AG10803 (cell line): ENCODE measurements around the gene FSHB.

Experiments used
- DNase-seq: peaks from one replicate; pipeline ENCODE4 v3.0.0; 2010; ENCODE audit warnings: low read depth
- H3K4me3 ChIP-seq: 2 replicates; pipeline ENCODE4 v1.5.1; 2011; ENCODE audit warnings: mild to moderate bottlenecking, low read length, control low read depth
- TF ChIP-seq, protein P1 (sequence below): conservative IDR thresholded peaks from 2 replicates; pipeline ENCODE4 v1.5.1; 2011; ENCODE audit warnings: mild to moderate bottlenecking, low read length, control low read depth, inconsistent platforms

Gene FSHB

DNA sequence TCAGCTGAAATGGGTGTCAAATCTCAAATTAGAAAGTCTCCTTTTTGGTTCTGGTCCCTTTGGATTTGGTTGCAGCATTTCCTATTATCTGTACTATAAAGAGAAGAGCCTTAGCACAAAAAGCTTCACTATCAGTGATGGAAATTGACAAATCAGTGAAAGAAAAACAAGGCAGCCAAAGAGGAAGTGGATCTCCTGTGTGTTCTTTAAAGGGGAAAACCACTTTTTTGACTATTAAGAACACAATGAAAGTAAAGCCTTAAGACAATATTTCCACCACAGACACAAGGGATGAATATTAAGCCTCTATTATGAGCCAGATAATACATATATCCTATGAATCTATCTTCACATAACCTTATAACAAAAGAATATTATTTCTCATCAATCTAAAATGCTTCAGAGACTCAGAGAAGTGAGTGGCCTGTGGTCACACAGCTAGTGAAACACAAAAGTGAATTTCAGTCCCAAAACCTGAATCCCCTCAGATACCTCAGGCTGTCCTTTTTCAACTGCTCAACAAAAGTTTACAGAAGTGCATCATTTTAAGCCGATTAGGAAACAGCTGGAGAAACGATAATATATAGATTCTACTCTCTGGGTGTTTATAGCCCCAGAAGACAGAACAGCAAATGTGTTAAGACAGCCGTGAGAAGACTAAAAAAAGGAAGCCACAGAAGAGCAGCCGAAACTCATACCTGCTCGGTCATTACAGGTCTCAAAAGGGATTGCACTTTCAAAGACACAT is 24.4 kb upstream of the FSHB start:
- H3K4me3 ChIP-seq: no peak overlapping the region
- no peak for DNase-seq

DNA sequence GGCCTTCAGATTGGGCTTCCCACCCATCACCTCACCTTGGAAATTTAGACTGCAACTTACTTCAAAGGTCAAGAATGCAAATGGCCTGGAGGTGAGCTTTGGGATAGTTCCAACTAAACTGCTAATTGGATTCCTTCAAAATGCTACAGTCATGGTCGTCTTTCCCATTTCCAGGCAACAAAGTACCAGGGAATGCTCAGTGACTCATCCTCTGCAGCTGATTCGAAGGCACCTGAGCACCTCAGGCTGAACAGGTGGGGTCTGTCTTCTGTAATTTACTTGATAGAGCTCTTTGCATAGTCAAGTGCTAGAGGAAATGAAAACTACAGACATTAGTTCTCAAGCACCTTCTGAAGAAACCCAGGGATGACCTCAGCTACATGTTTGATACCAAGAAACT is 20.5 kb upstream of the FSHB start:
- no peak overlapping the region for H3K4me3 ChIP-seq
- no peak for DNase-seq
- TF ChIP-seq, protein P1, sequence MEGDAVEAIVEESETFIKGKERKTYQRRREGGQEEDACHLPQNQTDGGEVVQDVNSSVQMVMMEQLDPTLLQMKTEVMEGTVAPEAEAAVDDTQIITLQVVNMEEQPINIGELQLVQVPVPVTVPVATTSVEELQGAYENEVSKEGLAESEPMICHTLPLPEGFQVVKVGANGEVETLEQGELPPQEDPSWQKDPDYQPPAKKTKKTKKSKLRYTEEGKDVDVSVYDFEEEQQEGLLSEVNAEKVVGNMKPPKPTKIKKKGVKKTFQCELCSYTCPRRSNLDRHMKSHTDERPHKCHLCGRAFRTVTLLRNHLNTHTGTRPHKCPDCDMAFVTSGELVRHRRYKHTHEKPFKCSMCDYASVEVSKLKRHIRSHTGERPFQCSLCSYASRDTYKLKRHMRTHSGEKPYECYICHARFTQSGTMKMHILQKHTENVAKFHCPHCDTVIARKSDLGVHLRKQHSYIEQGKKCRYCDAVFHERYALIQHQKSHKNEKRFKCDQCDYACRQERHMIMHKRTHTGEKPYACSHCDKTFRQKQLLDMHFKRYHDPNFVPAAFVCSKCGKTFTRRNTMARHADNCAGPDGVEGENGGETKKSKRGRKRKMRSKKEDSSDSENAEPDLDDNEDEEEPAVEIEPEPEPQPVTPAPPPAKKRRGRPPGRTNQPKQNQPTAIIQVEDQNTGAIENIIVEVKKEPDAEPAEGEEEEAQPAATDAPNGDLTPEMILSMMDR: no peak

More for the DNA sequence above, 24.4 kb upstream of the FSHB start:
- TF ChIP-seq, protein P1: no peak

DNA sequence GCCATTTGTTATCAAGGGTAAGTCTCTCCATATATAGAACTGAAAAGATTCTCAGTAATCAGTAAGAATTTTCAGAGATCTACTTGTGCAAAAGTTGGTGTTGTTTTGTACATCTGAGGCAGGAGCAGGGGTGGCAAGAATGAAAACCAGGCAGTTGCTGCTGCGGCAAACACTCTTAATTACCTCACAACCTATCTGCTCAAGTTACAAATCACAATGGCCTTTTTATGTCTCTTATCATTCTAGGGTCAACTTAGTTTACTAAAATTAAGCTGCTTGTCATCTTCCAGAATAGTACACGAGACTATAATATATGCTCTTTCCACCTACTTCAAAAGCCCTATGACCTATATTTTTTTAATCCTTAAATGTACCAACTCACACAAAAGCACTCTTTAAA is 14.3 kb upstream of the FSHB start:
- no peak overlapping the region for H3K4me3 ChIP-seq
- TF ChIP-seq, protein P1: no peak
- no peak for DNase-seq

DNA sequence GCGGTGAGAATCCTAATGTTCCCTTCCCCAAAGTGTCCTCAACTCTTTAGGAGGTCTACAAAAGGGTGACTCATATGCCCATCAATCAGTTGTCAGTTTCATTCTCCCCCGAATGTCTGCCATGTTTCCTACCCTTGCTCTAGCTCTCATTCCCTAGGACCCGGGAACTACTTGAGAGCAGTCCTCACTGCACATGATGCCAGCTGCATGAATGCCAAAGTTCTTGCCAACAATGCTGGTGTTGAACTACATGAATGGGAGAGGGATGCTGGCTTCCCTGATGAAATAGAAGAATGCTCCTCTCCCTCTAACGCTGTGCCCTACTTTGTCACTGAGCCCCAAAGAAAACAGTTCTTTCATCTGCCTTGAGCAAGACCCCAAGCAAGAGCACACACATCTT is 12.5 kb upstream of the FSHB start:
- no peak for DNase-seq
- no peak overlapping the region for H3K4me3 ChIP-seq
- TF ChIP-seq, protein P1: no peak

DNA sequence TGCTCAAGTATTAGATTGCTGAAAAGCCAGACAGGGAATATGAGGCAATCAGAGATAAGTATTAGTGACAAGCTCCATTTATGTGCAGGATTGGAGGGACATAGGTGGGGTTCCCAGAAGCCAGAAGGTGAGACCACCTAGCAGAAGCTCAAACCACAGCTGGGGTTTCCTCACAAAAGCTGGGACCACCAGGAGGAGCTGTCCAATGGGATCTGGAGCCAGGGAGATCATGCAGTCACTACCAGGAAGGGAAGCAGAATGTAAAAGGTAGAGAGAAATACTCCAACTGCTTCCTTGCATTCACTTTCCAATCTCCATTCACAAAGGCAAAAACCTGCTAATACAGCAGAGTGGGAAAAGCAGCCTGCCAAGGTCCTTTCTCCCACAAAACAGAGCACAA is 5.2 kb upstream of the FSHB start:
- TF ChIP-seq, protein P1: no peak
- no peak overlapping the region for H3K4me3 ChIP-seq
- DNase-seq: no peak

DNA sequence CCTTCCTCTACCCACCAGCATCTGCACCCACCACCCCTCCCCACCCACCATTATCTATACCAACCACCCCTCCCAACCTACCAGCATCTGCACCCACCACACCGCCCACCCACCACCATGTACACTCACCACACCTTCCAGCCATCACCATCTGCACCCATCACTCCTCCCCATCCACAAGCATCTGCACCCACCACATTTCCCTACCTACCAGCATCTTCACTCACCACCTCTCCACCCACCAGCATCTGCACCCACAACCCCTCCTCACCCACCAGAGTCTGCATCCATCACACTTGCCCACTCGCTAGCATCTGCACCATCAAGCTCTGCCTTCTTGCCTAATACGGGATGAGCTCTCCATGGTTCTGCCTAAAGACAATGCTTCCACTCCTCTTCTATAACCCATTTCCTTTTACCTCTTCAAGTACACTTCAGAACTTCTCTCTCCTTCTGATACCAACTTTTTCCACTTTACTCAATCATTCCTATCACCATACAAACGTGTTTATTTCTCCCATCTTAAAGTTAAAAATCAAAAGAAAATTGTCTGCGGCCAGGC is 2.4 kb upstream of the FSHB start:
- TF ChIP-seq, protein P1: no peak
- DNase-seq: no peak
- no peak overlapping the region for H3K4me3 ChIP-seq

DNA sequence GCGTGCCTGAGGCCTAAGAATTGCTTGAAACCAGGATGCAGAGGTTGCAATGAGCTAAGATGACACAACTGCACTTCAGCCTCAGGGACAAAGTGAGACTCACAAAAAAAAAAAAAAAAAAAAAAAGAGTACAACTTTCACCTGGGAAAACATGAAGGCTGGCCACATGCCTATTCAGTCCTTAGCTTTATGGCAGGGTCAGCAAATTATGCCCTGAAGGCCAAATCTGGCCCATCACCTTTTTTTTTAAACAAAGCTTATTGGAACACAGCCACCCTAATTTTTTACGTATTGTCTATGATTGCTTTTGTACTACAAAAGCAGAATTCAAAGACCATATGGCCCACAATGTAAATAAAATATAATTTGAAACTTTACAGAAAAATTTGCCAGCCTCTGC is 8.2 kb downstream of the FSHB start:
- TF ChIP-seq, protein P1: no peak
- no peak overlapping the region for H3K4me3 ChIP-seq
- no peak for DNase-seq
